HG03558 (cell line): ENCODE data around the gene RIC3.
A peak's percentile ranks its signal among the peaks of the same experiment; 100 is the strongest.

Source experiments
- ATAC-seq: cut with Tn5 transposase; IDR thresholded peaks from one replicate; pipeline ENCODE4 v1.9.1; 2021; ENCODE audit warnings: moderate number of reproducible peaks; ENCODE audit not compliant: unreplicated experiment; ENCODE audit errors: extremely low read depth

Gene RIC3

DNA sequence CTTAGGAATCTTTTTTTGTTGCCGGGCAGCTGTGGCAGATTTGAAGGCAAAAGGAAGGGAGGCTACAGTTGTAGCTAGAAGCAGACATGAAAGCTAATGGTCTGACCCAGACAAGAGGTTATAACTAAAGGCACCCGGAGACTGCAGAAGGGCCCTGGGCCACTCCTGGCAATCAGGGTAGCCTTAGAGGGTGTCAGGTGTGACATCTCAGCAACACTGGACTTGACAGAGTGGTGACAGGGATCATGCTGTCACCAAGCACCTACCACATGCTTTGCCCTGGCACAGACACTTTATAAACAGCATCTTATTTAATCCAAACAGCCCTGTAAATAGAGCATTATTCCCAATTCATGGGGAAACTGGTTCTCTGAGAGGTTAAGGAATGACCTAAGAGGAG lies 62.1 kb downstream of the RIC3 start:
- no peak for ATAC-seq

DNA sequence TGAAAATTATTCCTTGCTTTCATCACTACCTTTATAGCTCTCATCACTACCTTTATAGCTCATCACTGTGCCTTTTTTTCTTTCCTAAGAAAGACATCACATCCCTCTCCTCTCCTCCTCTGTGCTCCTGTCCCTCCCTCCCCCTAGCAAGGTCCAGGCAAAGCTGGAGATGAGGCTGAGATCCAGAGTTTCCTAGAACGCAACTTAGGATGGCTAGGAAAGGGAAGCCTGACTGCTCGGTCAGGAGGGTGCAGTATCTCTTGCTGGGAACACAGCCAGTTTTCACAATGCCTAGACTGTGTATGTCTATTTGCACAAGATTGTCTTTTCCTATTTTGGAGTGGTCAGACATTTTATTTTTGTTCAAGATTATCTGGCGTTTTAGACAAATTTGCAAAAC lies 63.2 kb downstream of the RIC3 start:
- no peak for ATAC-seq

DNA sequence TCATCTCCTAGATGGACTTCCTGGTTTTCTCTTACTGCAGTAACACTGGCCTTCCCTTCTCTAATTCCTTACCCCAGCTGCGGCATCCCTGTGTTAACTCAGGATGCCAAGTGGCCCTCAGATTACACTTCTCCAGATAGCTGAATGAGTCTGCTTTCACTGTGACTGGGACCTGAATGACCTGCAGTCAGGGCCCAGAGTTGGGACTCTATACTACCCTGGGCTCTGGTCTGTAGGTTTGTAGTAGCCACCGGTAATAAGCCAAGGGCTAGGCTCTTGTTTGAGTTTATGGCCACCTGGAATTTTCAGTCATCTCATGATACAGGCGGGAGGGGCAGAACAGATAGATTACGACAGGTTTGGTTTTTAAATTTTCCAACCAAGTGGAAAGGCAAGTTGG lies 63.7 kb downstream of the RIC3 start:
- no peak for ATAC-seq

DNA sequence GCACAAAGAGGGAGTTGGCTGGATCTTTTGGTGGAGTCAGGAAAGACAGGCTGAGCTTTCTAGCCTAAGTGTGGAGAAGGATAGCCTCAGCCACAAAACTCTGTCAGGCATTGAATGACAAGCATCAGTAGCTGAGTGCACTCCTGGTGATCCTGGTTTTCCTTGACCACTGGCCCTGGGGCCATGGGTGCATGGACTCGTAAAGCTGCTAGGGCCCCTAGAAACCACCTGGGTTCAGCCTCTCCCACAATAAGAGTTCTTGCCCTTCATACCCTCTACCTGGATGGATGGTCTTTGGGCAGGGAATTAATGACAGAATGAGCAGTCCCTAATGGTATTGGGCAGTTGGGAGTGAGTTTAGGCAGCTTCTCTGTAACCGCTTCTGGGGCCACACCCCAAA lies 64.9 kb downstream of the RIC3 start:
- ATAC-seq: no peak

DNA sequence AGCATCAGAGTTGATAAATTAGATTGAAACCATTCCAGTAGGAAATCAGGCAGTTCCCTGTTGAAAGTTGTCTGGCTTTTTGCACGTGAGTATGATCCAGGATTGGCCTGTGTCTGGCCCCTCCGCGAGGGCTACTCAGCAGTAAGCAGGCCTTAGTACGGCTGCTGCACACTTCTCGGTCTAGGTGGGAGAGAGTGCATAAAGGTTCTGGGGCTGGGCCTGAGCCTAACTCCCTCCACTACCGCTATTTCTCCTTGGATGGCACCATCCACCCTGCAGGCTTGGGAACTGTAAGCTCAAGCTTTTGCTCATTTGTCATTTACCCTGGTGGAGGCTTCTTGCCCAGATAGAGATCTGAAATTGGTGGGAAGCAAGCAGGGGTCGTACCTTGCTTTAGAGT lies 65.9 kb downstream of the RIC3 start:
- ATAC-seq: no peak

DNA sequence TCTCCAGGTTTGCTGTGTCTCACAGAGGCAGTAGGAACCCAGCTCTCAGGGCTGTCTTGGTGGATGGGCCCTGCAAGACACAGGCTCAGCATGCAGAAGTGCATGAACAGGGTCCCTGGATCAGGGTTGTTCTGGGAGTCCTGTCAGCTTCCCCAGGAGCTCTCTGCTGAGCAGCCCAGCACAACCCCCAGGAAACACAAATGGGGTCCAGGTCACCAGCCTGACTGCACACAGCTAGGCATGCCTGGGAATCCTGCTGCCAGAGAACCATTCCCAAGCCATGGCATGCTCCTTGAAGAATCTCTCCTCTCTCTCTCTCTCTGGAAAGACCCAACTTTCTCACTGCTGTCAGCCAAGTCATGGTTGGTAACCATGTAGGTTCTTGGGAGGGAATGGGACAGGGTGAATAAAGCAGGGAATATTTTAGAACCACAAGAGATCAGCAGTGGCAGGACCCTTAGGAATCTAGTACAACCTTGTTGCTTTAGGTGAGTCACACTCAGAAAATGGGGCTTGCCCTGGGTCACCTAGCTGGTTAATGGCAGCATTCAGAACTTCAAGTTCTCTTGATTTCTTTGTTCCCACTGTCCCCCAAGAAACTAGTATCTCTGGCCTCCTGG lies 66.4 kb downstream of the RIC3 start:
- no peak for ATAC-seq

DNA sequence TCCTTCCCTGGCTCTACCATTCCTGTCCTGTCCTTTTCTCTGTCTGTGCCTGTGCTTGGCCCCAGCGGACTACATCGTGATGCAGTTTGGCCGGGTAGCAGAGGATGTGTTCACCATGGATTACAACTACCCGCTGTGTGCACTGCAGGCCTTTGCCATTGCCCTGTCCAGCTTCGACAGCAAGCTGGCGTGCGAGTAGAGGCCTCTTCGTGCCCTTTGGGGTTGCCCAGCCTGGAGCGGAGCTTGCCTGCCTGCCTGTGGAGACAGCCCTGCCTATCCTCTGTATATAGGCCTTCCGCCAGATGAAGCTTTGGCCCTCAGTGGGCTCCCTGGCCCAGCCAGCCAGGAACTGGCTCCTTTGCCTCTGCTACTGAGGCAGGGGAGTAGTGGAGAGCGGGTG lies 67.4 kb downstream of the RIC3 start:
- no peak for ATAC-seq

DNA sequence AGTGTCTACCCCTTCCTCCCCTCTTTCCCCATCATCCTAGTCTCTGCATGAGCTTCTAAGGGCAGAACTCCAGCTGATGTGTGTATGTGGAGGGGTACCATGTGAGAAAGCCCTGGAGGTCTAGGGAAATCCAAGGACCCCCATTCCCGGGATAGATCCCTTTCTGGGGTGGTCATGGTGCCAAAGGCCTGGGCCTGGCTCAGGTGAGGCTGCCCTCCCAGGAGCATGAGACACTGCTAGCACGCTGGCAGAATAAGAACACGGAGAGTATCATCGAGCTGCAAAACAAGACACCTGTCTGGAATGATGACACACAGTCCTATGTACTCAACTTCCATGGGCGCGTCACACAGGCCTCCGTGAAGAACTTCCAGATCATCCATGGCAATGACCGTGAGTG lies 68.2 kb downstream of the RIC3 start:
- ATAC-seq: no peak

DNA sequence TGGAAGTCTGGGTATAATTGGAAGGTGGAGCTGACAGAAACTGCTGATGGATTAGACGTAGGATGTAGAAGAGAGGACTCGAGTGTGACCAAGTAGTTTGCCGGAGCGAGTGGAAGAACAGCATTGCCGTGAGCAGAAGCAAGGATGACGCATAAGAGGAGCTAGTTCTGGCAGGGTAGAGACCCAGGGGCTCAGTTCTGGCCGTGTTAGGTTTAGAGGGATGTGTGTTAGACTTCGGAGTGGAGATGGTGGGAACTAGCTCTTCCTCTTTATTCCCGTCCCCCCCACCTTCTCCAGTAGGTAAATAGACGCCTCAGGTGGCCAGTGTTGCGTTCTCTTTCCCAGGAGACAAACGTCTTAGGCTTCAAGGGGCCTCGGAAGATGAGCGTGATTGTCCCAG lies 68.7 kb downstream of the RIC3 start:
- ATAC-seq: no peak

DNA sequence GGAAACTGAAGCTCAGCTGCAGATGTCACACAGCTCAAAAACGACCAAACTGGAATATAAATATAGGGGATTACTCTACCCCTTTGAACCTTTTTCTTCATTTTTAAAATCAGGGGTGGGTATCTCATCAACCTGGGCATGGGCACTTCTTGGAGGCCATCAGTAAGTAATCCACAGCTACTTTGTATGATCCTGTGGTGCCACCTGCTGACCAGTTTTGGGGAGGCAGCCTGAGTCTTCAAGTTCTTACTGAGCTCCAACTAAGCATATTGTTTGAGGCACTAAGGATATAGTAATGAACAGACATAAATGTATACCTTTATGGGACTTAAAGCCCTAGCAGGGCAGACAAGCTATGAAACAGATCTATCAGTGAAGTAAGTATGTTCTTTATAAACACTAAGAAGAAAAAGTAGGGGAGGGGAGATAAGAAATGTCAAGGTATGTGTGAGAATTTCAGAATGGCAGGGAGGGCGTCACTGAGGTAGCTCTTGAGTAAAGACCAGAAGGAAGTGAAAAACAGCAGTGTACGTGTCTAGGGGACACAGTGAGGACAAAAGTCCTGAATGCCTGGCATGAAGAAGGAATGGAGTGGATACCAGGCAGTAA lies 69.4 kb downstream of the RIC3 start:
- ATAC-seq: no peak

DNA sequence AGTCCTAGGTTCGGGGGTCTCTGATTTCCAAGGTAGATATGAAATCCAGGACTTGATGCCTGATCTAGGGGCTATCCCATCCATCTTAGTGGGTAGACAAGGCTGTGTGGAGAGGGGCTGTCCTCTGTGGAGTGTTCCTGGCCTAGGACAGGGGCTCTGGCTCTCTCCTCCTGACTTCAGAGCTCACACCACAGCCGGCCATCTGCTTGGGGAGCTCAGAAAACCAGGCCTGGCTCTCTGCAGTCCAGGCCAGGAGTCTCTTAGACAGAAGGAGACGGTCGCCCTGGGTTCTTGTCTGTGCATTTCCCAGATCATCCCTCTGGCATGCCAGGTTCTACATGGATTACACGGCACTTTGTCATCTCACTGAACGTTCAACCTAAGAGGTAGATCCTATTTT lies 69.9 kb downstream of the RIC3 start:
- no peak for ATAC-seq

DNA sequence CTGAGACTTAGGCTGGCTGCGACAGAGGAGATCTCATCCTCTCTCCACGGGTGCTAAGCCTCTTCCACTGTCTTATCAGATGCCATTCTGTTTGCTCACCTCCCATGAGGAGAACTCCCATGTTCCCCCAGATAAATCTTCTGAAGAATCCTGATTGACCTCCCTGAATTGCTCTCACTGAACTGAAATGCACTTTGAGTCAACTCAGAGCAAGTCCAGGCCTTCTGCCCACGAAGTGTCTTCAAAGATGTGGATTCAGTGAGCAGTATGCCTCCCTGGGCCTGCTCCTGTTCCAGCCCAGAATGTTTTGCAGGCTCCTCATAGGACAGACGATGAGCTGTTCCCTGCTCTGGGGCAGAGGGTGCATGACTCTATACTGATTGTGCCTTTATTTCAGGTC lies 70.5 kb downstream of the RIC3 start:
- no peak for ATAC-seq

DNA sequence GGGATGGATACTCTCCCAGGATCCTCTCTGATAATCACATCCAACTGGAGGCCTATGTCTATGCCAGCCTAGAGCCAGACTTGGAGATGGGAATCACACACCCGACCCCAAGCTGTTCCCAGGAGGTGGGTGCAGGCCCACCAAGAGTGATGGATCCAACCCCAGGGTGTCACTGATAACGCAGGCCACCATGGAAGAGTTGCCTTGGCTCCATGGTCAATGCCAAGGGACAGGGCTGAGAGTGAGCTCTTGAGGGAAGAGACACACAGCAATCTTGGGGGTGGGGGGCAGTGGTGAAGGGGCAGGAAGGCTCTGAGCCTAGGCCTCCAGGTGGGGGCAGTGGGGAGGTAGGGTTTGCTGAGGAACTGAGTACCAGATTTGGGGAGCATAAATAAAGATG lies 70.9 kb downstream of the RIC3 start:
- ATAC-seq: no peak

DNA sequence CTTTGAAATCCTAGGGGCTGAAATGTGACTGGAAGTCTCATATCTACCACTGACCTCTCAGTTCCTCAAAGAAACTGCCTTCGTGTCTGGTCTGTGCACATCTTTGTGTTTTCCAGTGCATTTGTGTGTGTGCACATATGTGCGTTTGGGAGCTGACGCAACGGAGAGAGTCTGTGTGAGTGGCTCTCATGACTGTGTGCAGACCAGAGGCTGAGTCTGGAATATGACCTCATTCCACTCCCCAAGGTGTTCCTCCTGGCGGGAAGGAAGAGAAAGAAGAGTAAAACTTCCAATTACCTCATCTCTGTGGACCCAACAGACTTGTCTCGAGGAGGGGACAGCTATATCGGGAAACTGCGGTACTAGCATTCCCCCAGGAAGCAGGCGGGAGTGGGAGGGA lies 71.4 kb downstream of the RIC3 start:
- no peak for ATAC-seq

DNA sequence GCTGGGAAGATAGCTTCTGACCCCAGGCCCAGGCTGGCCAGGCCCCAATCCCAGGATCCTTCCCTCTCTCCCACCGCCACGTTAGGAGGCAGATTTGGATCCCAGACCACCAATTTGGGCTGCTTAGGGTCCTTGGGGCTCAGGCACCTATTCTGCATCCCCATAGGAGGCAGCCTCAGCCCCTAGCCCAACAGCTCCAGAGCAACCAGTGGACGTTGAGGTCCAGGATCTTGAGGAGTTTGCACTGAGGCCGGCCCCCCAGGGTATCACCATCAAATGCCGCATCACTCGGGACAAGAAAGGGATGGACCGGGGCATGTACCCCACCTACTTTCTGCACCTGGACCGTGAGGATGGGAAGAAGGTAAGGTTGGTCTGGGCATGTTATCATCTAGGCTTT lies 71.8 kb downstream of the RIC3 start:
- no peak for ATAC-seq

DNA sequence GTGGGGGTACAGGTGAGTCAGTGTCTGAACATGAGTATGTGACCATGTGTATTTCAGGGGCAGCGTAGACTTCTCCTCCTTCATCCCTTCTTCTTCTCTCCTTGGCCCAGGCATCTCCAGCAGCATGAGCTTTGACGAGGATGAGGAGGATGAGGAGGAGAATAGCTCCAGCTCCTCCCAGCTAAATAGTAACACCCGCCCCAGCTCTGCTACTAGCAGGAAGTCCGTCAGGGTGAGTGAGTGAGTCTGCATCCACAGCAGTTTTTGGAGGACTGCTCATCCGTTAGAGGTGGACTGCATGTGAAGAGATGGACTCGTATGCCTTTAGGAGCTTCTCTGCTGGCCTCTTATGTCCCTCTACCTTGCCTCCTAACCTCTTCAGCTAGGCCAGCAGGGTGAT lies 72.2 kb downstream of the RIC3 start:
- no peak for ATAC-seq

DNA sequence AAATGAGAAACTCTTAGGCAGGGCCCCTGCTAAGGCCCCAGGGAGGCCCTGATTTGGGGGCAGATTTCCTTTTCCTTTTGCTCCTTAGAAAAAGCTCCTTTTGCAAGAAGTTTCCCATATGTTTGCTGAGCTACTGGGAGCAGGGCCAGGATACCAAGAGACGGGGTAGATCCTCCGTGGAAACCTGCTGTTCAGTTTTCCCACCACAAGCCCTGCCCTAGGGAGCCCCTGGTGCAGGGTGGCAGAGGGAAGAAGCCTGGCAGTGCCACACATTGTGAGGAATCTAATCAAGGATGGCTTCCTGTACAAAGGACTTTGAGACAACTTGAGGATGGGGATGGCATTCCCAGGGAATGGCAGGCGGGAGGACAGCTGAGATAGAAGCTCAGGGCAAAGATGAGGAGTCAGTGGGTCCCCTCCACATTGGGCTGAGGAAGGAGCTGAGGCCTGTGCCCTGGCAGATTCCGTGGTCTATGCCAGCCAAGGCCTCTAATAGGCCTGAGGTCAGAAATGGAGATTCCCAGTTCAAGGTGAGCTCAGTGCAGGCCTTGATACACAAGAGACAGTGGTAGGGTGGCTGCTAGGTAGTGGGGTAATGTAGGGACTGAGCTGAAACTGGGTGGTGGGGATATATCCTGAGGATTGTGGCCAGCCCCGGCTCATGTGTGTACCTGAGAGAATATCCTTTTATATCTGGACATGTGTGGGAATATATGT lies 72.9 kb downstream of the RIC3 start:
- no peak for ATAC-seq

DNA sequence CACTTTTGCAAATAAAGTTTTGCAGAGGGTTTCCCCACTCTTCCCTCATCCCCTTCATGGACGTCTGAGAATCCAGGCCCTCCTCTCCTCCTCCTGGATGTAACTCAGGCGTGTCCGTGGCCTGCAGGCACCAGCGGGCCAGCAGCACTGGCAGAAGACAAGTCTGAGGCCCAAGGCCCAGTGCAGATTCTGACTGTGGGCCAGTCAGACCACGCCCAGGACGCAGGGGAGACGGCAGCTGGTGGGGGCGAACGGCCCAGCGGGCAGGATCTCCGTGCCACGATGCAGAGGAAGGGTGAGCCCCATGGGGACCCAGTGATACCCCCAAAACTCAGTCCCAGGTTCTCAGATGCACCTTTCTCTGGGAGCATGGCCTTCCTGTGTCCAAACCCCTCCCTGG lies 73.5 kb downstream of the RIC3 start:
- ATAC-seq: no peak

DNA sequence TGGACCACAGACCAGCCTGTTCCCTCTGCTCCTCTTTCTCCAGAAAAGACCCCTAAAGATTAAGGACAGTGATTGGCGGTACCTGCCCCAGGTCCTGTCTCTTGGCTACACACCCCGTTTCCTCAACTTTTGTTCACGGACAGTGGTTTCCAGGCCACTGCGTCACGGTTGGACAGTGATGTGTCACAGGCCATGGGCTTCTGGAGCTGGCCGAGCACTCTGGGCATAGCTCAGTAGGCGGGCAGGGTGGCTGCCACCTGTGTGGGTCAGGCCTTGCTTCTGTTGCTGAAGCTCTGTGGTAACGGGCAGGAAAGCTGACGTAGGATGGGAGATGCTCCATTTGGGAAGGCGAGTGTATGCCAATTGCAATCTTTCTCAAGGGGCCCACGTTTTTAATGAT lies 74.2 kb downstream of the RIC3 start:
- no peak for ATAC-seq

DNA sequence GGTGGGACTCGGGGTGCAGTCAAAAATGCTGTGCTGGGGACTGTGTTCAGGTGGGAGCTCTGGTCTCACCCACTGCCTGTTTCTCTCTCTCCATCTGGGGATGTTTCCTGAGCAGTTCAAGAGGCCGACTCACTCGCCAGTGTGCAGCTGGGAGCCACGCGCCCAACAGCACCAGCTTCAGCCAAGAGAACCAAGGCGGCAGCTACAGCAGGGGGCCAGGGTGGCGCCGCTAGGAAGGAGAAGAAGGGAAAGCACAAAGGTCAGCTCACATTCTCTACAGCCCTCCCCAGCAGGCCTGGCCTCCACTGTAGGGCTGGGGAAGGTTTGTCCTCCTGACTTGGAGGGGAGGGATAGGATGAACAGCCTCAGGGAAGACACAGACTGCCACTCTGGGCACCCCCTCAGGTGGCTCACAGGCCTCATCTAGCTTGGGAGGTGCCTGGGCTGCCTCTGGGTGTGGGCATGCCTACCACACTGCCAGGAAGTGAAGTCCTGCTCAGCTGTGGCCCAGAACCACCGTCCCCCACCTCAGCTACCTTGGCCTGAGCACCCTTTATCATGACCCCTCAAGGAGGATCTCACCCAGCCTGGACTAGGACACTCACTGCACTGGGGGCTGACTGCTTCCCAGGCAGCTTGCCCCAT lies 74.8 kb downstream of the RIC3 start:
- no peak for ATAC-seq

DNA sequence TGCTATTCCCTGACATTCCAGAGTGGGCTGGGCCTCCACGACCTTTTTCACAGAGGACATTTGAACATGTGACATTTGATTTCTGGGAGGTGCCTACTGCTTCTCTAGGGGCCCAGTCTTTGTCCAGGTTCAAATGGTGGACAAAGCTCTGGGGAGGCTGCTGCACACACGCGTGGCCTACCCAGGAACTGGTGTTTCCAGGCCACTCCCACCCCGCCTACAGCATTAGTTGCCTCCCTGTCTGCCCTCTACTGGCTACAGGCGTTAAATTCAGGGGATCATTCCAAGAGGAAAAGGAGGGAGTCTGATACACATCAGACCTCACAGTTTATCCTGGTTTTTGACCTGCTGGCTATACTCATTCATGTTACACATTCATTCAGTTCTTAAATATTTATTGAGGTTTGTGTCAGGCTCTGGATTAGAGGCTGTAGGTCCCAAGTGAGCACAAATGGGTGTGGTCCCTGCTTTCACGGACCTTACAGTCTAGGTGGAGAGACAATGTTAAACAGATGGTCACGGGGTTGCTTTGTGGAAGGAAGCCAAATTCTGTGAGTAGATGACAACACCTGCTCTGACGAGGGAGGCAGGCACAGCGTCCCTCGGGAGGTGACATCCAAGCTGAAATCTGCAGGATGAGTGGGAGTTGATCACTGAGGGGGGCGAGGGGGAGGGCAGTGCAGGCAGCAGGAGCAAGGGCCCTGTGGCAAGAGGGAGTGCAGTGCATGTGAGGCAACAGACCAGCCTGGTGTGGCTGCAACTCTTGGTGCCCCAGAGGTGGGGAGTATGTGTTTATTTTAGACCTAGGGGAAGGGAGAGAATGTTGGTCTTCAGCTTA lies 76.0 kb downstream of the RIC3 start:
- ATAC-seq: peak; percentile 71
